CD4-positive, CD25-positive, alpha-beta regulatory T cell (primary cell): ENCODE measurements around the gene CEP112. TPM values are rescaled to one million over a fixed set of nuclear protein-coding genes. Genes with fewer than 3 reads are reported as not detected.

Experiments used
- ATAC-seq, 2 donors: fragments of 150-1000 bp; cut with Tn5 transposase; one replicate each; pipeline ENCODE4 v1.10.0; 2021; ENCODE audit warnings: low read depth in 2 of 2, moderate number of reproducible peaks in 2 of 2, moderate library complexity in 1 of 2
- DNase-seq, 3 donors: peaks; one replicate each; pipeline versions ENCODE4 v3.0.0 to v3.0.0-alpha.2; 2012 to 2022; ENCODE audit warnings: mixed read lengths in 1 of 3
- H3K27ac ChIP-seq: one replicate; pipeline ENCODE4 v1.7.0; 2013; ENCODE audit warnings: mild to moderate bottlenecking, low read length; ENCODE audit not compliant: insufficient read depth, poor library complexity, severe bottlenecking
- H3K27me3 ChIP-seq: one replicate; pipeline ENCODE4 v1.7.0; 2013; ENCODE audit warnings: low read length; ENCODE audit not compliant: control insufficient read depth, insufficient read depth
- H3K36me3 ChIP-seq: one replicate; pipeline ENCODE4 v1.7.0; 2013; ENCODE audit warnings: mild to moderate bottlenecking, low read length, moderate library complexity; ENCODE audit not compliant: control insufficient read depth, insufficient read depth
- H3K4me1 ChIP-seq: 2 replicates; pipeline ENCODE4 v1.7.0; 2013; ENCODE audit warnings: mild to moderate bottlenecking, low read length; ENCODE audit not compliant: insufficient read depth, control insufficient read depth, poor library complexity, severe bottlenecking
- H3K4me3 ChIP-seq: one replicate; pipeline ENCODE4 v1.7.0; 2013; ENCODE audit warnings: low read depth, mild to moderate bottlenecking, low read length, moderate library complexity
- H3K9me3 ChIP-seq, 2 experiments: 1 replicate in 1 of 2; 2 replicates in 1 of 2; pipeline ENCODE4 v1.7.0; 2013; ENCODE audit warnings: low read length in 2 of 2, mild to moderate bottlenecking in 1 of 2, moderate library complexity in 1 of 2; ENCODE audit not compliant: control insufficient read depth in 2 of 2
- H3K27ac Mint-ChIP-seq, 3 donors: one replicate each; pipeline ENCODE4 v1.8.0; 2020 to 2022; ENCODE audit warnings: mild to moderate bottlenecking in 3 of 3, mixed read lengths in 3 of 3, moderate library complexity in 2 of 3
- H3K27me3 Mint-ChIP-seq: one replicate; pipeline ENCODE4 v1.8.0; 2022; ENCODE audit warnings: mild to moderate bottlenecking, mixed read lengths
- H3K36me3 Mint-ChIP-seq: one replicate; pipeline ENCODE4 v1.8.0; 2020; ENCODE audit warnings: mixed read lengths
- H3K4me1 Mint-ChIP-seq, 4 donors: one replicate each; pipeline ENCODE4 v1.8.0; 2020 to 2022; ENCODE audit warnings: mixed read lengths in 4 of 4, mild to moderate bottlenecking in 1 of 4
- H3K4me3 Mint-ChIP-seq, 4 donors: one replicate each; pipeline ENCODE4 v1.8.0; 2020 to 2022; ENCODE audit warnings: mild to moderate bottlenecking in 4 of 4, mixed read lengths in 4 of 4, moderate library complexity in 3 of 4
- H3K9me3 Mint-ChIP-seq, 7 donors: one replicate each; pipeline ENCODE4 v1.8.0; 2020 to 2022; ENCODE audit warnings: mixed read lengths in 7 of 7, mild to moderate bottlenecking in 3 of 7, moderate library complexity in 2 of 7
- polyA plus RNA-seq, 4 donors: library from polyadenylated mRNA; unstranded; fragments of 300-500 nt; fragmentation: Illumina TruSeq; gene quantifications; one replicate each; pipeline ENCODE4 v1.2.3, GENCODE V29; 2021
- total RNA-seq: library from RNA; stranded (reverse); gene quantifications from one replicate; pipeline ENCODE4 v1.2.3, GENCODE V29; 2022

The CEP112 gene
- total and polyA plus RNA-seq, 5 donors from 2014 or later, result 0.15 to 2.3 (median 0.54) TPM; not detected in 1

DNA sequence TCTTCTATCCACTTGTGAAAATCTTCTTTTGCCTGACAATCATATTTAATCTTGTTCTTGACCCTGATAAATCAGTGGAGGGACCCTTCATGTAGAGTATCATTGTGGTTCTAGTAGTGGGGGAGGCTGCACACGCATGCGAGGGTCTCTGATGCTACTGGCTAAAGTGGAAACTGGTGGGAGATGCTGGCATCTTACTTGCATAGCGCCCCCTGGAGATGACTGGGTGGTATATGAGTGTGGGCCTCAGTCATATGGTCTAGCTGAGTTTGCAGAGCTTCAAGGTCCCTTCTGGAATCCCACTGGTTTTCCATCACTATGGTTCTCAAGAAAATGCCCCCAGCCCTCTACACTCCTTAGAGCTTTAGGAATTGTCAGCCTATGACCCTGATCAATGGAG lies 394.1 kb downstream of the CEP112 start:
- Mint-ChIP-seq H3K9me3 (peaks cover 0 to 12% (median 5%) of the 10 kb centered on the region in 7 donors), H3K4me3 (no peak overlapping the region), H3K36me3 (no peaks in the 10 kb centered on the region), H3K27me3 (peaks cover 8% of the 10 kb centered on the region), H3K4me1 (peaks cover 0 to 2% (median 0%) of the 10 kb centered on the region in 4 donors), H3K27ac (no peak overlapping the region)
- Histone ChIP-seq H3K27me3 (no peaks in the 10 kb centered on the region), H3K9me3 (peaks cover 11 to 14% of the 10 kb centered on the region in 2 experiments), H3K4me1 (no peaks in the 10 kb centered on the region), H3K4me3 (no peak overlapping the region), H3K27ac (no peak overlapping the region), H3K36me3 (no peaks in the 10 kb centered on the region)
- DNase-seq (peak in 1 of 3 donors; percentile 20), ATAC-seq (no peak)

- peaks cover 0 to 2% (median 0%) of the 10 kb centered on the region in 4 donors for H3K4me1 Mint-ChIP-seq
- no peak for ATAC-seq
- H3K27ac Mint-ChIP-seq, result no peak overlapping the region
These were observed 394.8 kb downstream of the CEP112 start for GRCh38 chr17:65797101-65797500.

GRCh38 chr17:65794572-65794971 lies 397.4 kb downstream of the CEP112 start:
- H3K36me3 Mint-ChIP-seq, result no peaks in the 10 kb centered on the region
- H3K27ac Mint-ChIP-seq, result no peak overlapping the region
- H3K4me1 Mint-ChIP-seq, result peaks cover 0 to 2% (median 0%) of the 10 kb centered on the region in 4 donors
- H3K9me3 Mint-ChIP-seq, result no peaks in the 10 kb centered on the region
- H3K4me3 Mint-ChIP-seq, result no peak overlapping the region
- no peak overlapping the region for H3K27ac ChIP-seq
- no peak for ATAC-seq
- H3K27me3 ChIP-seq, result no peaks in the 10 kb centered on the region
- DNase-seq, result peak in 1 of 3 donors; percentile 1
- peaks cover 8% of the 10 kb centered on the region for H3K27me3 Mint-ChIP-seq
- no peaks in the 10 kb centered on the region for H3K9me3 ChIP-seq
- no peaks in the 10 kb centered on the region for H3K36me3 ChIP-seq
- H3K4me3 ChIP-seq, result no peak overlapping the region
- H3K4me1 ChIP-seq, result no peaks in the 10 kb centered on the region

More at GRCh38 chr17:65797101-65797500, 394.8 kb downstream of the CEP112 start:
- peaks cover 8% of the 10 kb centered on the region for H3K27me3 Mint-ChIP-seq
- H3K36me3 Mint-ChIP-seq, result no peaks in the 10 kb centered on the region
- H3K9me3 Mint-ChIP-seq, result peaks cover 0 to 6% (median 2%) of the 10 kb centered on the region in 7 donors
- H3K27ac ChIP-seq, result no peak overlapping the region
- DNase-seq, result no peak
- H3K4me1 ChIP-seq, result no peaks in the 10 kb centered on the region
- no peak overlapping the region for H3K4me3 Mint-ChIP-seq
- peaks cover 4 to 7% of the 10 kb centered on the region in 2 experiments for H3K9me3 ChIP-seq
- no peak overlapping the region for H3K4me3 ChIP-seq
- H3K36me3 ChIP-seq, result no peaks in the 10 kb centered on the region
- H3K27me3 ChIP-seq, result no peaks in the 10 kb centered on the region

DNA sequence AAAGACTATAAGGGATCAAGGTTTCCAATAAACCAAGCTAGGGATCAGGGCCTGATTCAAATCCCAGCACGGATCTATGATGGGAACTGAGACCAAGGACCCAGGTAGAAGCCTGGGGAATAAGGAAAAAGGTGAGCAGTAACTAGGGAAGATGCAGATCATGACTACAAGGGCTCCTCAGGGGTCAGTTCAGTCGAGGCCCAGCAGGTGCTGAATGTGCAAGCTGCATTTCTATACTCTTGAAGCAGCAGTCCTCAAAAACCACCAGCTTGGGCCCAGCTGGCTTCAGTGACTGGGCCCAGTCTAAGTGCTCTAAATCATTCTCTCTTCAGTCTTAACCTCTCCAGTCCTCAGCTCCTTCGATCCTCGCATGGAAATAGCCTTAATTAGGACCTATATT lies 401.7 kb downstream of the CEP112 start:
- Mint-ChIP-seq H3K36me3 (no peaks in the 10 kb centered on the region), H3K4me1 (no peaks in the 10 kb centered on the region), H3K27me3 (peaks cover 4% of the 10 kb centered on the region), H3K27ac (peak overlapping the region in 1 of 3 donors; percentile 55), H3K9me3 (peaks cover 0 to 1% (median 0%) of the 10 kb centered on the region in 7 donors), H3K4me3 (no peak overlapping the region)
- Histone ChIP-seq H3K36me3 (no peaks in the 10 kb centered on the region), H3K27me3 (no peaks in the 10 kb centered on the region), H3K9me3 (no peaks in the 10 kb centered on the region), H3K27ac (no peak overlapping the region), H3K4me1 (no peaks in the 10 kb centered on the region), H3K4me3 (no peak overlapping the region)
- ATAC-seq, result no peak
- no peak for DNase-seq

DNA sequence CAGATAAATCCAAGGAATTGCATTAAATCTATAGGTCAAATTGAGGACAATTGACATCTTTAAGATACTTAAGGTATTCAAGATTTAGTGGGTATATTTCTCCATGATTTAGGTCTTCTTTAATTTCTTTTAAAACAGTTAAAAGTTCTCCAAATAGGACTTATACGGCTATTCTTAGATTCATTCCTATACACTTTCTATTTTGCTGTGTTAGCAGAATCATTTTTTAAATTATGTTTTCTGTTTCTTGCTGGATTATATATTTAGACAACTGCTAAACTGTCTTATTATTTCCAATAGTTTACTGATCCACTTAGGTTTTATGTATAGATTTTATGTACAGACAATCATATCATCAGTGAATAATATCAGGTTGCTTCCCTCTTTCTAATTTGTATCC lies 404.4 kb downstream of the CEP112 start:
- Mint-ChIP-seq H3K36me3 (no peaks in the 10 kb centered on the region), H3K9me3 (peaks cover 0 to 3% (median 0%) of the 10 kb centered on the region in 7 donors)

DNA sequence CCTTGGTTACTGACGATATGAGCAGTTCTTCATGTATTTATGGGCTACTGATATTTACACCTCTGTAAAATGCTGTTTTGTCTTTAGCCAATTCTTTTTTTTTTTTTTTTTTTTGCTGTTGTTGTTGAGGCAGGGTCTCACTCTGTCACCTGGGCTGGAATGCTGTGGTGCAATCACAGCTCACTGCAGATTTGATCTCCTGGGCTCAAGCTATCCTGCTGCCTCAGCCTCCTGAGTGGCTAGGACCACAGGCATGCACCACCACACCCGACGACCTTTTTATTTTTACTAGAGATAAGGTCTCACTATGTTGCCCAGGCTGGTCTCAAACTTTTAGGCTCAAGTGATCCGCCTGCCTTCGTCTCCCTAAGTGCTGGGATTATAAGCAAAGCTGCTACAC lies 405.5 kb downstream of the CEP112 start:
- H3K4me1 ChIP-seq, result no peaks in the 10 kb centered on the region
- no peak overlapping the region for H3K27ac ChIP-seq
- no peak overlapping the region for H3K4me3 ChIP-seq
- no peaks in the 10 kb centered on the region for H3K9me3 ChIP-seq
- H3K36me3 ChIP-seq, result no peaks in the 10 kb centered on the region
- DNase-seq, result no peak
- ATAC-seq, result no peak
- Mint-ChIP-seq H3K27me3 (no peaks in the 10 kb centered on the region), H3K9me3 (peaks cover 0 to 5% (median 0%) of the 10 kb centered on the region in 7 donors), H3K4me3 (no peak overlapping the region), H3K36me3 (no peaks in the 10 kb centered on the region), H3K27ac (no peak overlapping the region), H3K4me1 (no peaks in the 10 kb centered on the region)
- H3K27me3 ChIP-seq, result no peaks in the 10 kb centered on the region

More for the DNA sequence above, 404.4 kb downstream of the CEP112 start:
- Histone ChIP-seq H3K27ac (no peak overlapping the region), H3K9me3 (no peaks in the 10 kb centered on the region), H3K27me3 (no peaks in the 10 kb centered on the region), H3K36me3 (no peaks in the 10 kb centered on the region), H3K4me3 (no peak overlapping the region), H3K4me1 (no peaks in the 10 kb centered on the region)
- H3K4me1 Mint-ChIP-seq, result no peaks in the 10 kb centered on the region
- no peaks in the 10 kb centered on the region for H3K27me3 Mint-ChIP-seq
- no peak overlapping the region for H3K27ac Mint-ChIP-seq
- ATAC-seq, result no peak
- DNase-seq, result no peak
- H3K4me3 Mint-ChIP-seq, result no peak overlapping the region

- no peaks in the 10 kb centered on the region for H3K9me3 ChIP-seq
- H3K4me1 ChIP-seq, result no peaks in the 10 kb centered on the region
- H3K27ac Mint-ChIP-seq, result no peak overlapping the region
- H3K27ac ChIP-seq, result no peak overlapping the region
- H3K27me3 ChIP-seq, result no peaks in the 10 kb centered on the region
- no peak overlapping the region for H3K4me3 ChIP-seq
- H3K4me3 Mint-ChIP-seq, result no peak overlapping the region
- H3K4me1 Mint-ChIP-seq, result no peaks in the 10 kb centered on the region
- ATAC-seq (no peak), DNase-seq (no peak)
- peaks cover 0 to 5% (median 0%) of the 10 kb centered on the region in 7 donors for H3K9me3 Mint-ChIP-seq
- no peaks in the 10 kb centered on the region for H3K27me3 Mint-ChIP-seq
- no peaks in the 10 kb centered on the region for H3K36me3 Mint-ChIP-seq
- H3K36me3 ChIP-seq, result no peaks in the 10 kb centered on the region
These were observed 406.8 kb downstream of the CEP112 start for GRCh38 chr17:65785109-65785508.

GRCh38 chr17:65783845-65784334 lies 408.0 kb downstream of the CEP112 start:
- DNase-seq, result no peak
- no peak overlapping the region for H3K27ac Mint-ChIP-seq
- Histone ChIP-seq H3K27me3 (no peaks in the 10 kb centered on the region), H3K4me3 (no peak overlapping the region), H3K27ac (no peak overlapping the region), H3K4me1 (no peaks in the 10 kb centered on the region), H3K9me3 (no peaks in the 10 kb centered on the region), H3K36me3 (no peaks in the 10 kb centered on the region)
- no peaks in the 10 kb centered on the region for H3K4me1 Mint-ChIP-seq
- H3K4me3 Mint-ChIP-seq, result no peak overlapping the region
- no peak for ATAC-seq
- H3K27me3 Mint-ChIP-seq, result no peaks in the 10 kb centered on the region
- peaks cover 0 to 5% (median 0%) of the 10 kb centered on the region in 7 donors for H3K9me3 Mint-ChIP-seq
- no peaks in the 10 kb centered on the region for H3K36me3 Mint-ChIP-seq
